Dedifferentiated amniotic fluid mesenchymal stem cell (primary cell): Measurements from ENCODE around the gene LIM2.

ENCODE experiments used
- DNase-seq: peaks from one replicate; pipeline ENCODE4 v3.0.0-alpha.2; 2016; ENCODE audit errors: extremely low spot score

The LIM2 gene

DNA sequence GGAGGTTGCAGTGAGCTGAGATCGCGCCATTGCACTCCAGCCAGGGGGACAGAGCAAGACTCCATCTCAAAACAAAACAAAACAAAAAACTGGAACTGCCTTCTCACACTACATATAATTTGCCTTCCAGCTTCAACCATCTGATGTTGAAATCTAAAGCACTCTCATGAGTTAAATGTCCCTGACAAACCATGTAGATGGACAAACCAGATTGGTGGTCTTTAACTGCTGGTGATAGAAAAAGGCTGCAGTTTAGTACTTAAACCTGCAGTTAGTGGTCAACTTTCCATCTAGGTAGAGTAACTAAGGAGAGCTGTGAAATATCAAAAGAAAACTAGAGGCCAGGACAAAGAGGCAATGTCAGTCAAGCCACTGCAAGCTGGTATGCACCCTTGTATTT, 8.4 kb upstream of the LIM2 start:
- DNase-seq = no peak

DNA sequence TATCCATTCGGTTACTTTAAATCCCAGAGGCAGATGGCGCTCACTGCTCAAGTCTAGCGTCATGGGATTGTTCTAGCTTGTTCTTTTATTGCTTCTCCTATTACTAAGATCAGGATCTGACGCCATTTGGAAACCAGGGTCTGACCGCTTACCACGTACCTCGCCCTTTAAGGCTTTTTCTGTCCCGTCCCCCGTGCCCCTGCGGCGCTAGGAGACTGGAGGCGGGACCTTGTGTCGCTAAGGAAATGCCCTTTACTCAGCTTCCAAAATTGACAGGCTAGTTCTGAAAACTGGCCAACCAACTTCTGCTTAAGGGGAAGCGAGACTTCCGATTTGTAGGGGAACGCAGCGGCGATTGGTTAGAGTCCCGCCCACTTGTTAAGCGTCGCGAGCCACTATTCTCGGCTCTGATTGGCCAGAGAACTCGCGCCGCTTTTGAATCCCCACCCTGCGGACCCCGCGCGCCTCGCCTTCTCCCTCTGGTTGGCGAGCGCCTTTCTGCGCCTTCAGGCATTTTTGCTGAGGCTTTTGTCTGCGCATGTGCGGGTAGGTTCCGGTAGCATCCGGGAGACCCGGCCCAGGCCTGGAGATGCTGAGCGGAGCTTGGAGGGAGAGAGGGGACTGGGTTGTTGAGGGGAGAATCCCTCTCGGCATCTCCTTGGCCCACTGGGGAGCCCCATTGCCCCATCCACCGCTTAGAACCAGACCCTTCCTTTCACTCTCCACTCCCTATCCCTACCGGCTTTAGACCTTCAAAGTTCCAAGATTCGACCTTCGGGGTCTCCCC, 6.5 kb upstream of the LIM2 start:
- peak; percentile 98 for DNase-seq

DNA sequence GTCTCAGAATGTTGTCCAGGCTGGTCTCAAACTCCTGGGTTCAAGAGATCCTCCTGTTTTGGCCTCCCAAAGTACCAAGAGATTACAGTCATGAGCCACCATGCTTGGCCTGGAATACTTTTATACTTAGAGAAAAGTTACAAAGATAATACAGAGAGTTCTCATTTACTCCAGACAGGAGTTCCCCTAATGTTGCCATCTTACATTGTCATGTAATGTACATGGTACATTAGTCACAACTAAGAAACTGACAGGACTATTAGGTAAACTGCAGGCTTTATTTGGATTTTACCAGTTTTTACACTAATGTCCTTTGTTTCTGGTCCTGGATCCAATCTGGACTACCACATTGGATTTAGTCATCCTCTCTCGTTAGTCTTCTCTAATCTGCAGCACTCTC, 4.9 kb upstream of the LIM2 start:
- no peak for DNase-seq

DNA sequence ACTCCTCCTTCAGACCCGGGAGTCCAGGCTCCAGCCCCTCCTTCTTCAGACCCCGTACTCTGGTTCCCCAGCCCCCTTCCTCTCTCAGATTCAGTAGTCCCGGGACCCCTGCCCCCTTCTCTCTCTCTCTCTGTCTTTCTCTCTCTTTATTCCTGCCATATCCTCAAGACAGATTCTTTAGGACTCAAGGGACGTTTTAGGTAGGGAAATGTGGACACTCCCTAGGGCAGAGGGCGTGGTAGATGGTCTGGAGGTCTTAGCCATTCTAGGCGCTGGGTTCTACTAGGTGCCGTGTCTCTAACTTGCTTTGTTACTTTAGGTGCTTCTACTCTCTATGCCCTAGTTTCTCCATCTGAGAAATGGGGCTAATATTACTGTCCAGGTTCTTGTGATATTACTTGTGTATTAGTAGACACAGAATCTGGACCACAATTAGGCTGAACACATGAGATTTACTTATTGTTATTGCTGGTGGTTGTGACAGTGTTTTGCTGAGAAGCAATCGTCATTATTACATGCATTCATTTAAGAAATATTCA, 3.4 kb upstream of the LIM2 start:
- DNase-seq = no peak

DNA sequence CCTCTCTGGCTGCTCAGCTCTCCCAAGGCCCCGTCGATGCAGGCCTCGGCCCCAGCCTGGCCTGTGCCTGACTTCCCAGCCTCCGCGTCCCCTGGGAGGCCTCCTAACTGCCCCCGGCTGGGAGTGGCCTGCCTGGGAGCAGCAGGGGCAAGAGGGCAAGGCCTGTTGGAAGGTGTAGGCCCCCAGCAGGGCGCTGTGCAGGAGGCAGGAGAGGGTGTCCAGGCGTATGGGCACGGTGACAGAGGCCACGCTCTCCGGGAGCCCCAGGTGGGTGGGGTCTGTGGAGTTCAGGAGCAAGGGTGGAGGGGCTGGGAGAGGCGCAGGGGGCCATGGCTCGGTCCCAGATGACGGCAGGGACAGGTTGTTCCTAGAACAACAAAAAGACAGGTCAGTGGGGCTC, 1.4 kb upstream of the LIM2 start:
- DNase-seq = no peak

DNA sequence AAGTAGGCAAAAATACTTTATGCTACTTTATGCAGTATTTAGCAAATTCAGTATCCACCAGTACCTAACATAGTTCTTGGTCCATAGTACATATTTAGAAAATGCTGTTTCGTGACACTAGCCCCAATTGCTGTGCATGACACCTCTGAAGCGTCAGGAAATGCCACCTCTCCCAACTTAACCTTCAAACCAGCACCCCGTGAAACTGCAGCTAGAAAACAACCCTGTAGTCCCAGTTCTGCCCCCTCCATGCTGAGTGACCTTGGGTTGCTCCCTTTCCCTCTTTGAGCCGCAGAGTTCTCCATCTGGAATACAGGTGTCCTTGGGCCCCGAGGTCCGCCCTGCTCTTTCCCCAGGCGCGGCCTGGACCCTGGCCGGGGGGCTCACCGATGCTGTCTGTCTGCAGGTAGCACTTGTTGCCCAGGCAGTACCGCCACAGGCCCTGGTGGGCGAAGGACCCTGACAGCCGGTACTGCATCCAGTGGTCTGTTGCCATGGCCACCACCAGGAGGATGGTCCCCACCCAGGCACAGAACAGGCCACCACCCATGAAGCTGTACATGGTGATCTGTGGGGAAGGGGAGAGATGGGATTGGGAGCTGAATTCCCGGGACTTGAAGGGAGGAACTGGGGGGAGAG, 773 bp downstream of the LIM2 start:
- no peak for DNase-seq

DNA sequence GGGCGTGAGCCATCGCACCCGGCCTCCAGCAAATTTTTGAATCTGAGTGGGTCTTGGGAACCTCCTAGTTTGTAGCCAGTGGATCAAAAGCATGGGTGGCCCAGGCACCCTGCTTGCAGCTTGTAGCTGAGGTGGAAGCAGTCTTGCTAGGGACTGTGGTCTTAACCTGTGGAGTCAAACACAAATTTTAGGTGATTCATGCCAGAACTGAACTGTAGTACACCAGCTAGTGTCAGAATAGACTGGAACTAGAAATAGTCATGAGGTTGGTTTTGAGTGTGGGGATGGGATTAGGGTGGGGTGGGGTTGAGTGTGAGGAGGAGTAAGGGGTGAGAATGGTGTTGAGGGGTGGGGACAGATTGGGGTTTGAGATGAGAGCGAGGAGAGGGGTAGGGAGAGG, 5.8 kb downstream of the LIM2 start:
- DNase-seq = no peak

DNA sequence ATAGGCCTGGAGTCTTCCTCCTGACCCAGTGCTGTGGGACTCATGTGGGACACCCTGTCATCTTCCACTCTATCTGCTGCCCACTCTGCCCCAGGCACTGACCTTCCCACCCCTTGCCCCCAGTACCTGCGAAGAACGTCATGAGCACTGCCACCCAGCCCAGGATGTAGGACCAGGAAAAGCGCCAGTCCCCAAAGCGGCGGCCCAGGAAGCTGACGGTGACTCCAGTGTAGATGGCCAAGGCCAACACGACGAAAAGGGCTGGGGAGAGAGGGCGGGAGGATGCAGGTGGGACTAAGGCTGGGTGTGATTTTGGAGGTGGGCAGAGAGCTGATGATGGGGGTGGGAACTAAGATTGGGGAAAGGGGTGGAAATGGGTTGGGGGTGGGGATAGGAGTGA, 7.4 kb downstream of the LIM2 start:
- DNase-seq = no peak

DNA sequence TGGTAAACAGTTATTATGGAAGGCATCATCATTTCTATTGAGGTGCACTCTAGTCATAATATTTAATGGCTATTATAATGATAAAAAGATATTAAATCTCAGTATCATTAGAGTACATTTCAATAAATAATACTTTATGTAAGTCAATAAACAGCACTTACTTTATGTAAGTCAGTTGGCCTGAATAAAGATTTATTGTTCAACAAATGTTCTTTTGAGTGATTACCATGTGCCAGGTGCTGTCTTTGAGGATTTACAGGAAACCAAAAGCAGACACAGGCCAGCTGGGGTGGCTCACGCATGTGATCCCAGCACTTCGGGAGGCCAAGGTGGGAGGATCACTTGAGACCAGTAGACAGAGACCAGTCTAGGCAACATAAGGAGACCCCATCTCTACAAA, 10.4 kb downstream of the LIM2 start:
- DNase-seq = no peak

DNA sequence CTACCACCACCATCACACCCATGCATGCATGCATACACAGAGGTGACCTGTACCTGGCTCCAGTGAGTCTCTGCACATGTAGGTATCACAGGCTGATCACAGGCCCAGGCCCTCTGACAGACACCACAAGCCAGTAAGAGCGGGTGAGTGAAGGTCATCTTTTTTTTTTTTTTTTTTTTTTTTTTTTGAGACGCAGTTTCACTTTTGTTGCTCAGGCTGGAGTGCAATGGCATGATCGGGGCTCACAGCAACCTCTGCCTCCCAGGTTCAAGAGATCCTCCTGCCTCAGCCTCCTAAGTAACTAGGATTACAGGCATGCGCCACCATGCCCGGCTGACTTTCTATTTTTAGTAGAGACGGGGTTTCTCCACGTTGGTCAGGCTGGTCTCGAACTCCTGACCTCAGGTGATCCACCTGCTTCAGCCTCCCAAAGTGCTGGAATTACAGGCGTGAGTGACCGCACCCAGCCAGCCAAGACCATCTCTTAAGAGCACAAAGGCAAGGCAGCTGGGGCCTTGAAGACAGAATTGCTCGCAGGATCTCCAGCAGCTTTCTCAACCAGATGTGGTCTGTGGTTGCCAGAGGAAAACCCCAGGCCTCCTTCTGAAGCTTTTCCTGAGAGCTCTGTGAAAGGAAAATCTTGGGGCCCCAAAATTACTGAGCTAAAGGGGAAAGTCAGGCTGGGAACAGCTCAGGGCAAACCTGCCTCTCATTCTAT, 12.1 kb downstream of the LIM2 start:
- no peak for DNase-seq

DNA sequence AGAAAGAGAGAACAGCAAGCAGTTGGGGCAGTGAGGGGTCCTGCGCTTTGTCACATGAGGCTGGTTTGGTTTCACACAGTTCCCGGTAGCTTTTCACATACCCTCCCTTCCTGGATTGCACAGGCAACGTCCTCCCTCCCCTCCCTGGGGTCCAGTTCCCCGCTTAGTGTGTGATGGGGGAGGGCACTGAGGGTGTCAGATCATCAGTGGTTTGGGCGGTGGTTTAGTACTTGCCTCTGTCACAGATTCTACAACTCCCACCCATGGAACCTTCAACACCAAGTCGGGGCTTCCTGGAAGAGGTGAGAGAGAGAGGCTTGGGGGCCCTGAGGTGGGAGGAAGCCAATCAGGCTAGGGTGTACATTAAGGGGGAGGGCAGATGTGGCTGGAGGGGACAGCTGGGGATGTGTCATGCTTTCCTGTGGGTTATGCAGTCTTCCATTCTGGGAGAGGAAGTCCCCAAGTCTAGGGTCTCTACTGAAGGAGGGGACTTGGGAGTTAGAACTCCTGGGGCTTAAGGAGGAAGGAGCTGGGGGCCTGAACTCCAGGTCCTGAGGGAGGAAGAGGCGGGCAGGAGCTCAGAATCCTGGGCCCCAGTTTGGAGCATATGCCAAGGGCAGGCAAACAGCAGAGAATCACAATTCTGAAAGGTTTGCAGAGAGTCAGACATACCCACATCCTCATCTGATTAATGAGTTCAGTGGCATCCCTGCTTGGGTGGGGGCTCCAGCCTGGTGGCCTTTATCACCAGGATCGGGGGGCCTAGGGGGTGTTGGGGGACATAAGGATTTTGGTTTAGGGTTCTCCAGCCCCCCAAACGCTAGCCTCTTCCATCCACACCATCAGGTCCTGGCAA, 14.9 kb downstream of the LIM2 start, which contains the start of gene NKG7:
TSS of gene NKG7 (minus strand) at position 6 of the 856 bp plus-strand sequence. CDS start 119 bp downstream, outside the sequence.
- DNase-seq = no peak

DNA sequence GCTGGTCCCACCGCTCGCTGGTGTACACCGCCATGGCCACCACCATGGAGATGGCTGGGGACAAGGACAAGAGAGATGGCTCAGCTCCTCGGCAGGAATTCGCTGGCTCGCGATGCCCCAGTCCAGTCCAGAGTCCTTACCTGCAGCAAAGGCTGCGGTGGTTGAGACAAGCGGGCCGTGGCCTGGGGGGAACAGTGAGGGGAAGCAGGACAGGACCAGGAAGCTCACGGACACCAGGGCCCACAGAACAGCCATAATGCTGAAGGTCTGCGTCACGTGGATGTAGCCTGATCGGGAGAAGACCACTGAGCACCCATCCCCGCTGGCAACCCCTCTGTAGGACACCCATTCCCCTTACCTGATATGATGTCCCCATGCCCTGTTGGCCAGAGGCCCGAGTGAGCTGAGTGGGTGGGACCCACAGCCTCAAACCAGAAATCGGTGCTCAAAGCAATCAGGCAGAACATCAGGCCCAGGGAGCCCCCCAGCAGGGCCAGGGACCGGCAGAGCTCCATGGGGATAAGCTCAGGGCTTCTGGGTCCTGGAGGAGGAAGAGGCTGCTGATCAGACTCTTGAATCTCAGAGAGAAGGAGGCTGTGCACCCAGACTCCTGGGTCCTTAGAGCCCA, 15.6 kb downstream of the LIM2 start:
- no peak for DNase-seq

DNA sequence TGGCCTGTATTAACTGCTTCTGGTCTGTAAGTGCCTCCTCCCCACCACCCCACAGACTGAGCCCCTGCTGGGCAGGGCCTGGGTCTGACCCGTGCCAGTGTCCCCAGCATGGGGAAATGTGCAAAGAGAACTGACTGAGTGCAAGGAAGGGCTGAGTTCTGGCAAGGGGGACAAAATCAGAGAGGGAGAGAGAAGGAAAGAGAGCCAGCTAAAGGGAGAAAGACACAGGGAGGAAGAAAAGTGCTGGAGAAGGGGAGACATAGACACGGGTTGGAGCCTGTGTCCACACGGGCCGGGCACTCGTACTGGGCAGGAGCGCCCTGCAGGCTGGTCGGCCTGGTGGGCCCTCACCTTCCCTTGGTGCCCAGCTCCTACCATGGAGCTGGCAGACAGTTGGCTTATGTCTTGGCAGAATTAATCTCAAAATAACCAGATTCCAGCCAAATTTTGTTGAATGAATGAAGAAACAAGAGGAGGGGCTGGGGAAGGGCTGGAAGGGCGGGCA, 16.5 kb downstream of the LIM2 start:
- no peak for DNase-seq

DNA sequence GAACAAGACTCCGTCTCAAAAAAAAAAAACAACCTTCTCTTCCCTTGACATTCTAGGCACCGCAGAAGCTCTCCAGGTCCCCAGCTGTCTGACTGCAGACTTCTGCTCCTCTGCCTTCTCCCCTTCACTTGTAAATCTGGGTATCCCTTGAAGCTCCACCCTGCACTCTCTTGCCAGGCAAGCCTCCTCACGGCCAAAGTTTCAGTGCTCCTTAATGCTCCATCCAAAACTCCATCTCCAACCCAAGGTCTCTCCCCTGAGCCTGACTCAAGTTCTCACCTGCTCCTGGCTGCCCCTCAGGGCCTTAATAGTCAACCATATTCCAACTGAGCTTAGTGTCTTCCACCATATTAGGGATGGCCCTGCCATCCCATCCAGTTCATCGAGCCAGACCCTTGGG, 17.5 kb downstream of the LIM2 start:
- DNase-seq = no peak

DNA sequence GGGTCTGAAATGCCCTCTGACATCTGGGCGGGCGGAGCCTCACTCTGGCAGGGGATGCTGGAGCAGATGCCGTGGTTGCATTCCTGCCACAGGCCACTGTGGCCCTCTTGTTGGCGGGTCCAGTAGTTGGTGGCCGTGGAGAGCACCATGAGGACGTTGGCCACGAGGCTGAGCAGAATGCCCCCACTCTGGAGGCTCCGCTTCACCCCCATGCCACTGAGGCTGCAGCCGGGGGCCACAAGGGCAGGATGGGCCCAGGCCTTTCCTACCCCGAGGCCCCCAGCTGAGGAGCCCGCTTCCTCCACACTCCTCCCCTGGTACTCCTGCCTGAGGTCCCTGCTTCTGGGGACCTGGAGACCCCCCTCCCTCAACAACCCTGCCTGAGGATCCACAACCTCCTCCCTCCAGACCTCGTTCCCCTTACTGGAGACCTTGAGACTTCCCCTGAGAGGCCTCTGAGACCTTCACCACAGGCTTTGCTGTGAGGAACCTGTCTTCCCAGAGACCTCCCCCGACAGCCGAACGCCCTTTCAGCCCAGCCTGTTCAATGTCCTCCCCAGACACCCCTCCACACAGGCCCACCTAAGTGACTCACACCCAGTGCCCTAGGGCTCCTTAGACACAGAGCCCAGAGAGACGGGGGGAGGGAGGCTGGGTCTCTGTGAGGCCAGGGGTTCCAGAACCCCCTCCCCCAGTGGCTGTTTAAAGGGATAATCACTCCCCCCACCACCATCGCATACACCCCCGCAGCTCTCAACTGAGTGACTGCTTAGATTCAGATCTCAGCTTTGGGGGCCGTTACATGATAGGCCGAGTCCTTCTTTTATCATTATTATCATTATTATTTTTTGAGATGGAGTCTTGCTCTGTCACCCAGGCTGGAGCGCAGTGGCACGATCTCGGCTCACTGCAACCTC, 19.1 kb downstream of the LIM2 start, which contains the start of gene CLDND2:
TSS of gene CLDND2 (minus strand) at position 638 of the 917 bp plus-strand sequence. CDS start at position 212, 426 bp downstream.
- no peak for DNase-seq

DNA sequence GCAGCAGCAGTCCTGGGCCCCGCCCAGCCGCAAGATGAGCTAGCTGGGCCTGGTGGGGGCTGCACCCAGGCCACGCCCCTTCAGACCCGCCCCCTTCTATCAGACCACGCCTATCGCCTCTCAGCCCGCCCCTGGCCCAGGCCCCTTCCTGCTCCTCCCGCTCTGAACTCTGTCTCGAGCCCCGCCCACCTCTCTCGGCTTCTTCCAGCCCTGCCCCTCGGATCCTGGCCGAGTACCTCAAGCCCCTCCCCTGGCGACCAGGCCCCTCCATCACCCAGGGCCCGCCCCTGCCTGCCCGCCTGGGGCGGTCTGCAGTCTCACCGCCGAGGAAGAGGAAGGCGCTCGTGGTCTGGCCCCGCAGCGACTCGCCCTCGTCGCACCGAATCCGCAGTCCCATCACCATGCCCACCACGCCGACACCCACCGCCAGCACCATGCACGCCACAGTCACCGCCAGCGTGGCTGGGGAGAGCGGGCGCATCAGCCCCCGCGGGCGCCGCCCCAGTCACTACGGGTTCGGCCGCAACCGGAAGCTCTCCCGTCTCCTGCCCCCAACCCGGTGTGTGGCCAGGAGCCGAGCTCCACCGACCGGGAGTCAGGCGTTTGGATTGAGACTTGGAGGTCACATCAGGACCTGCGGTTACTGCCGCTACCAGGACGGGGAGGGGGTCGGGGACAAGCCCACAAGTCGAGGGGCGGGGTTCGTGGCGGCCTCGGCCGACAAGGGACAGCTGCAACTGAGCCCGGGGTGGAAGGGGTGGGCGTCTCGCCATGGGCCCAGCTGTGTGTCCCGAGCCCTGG, 20.0 kb downstream of the LIM2 start:
- peak; percentile 98 for DNase-seq

DNA sequence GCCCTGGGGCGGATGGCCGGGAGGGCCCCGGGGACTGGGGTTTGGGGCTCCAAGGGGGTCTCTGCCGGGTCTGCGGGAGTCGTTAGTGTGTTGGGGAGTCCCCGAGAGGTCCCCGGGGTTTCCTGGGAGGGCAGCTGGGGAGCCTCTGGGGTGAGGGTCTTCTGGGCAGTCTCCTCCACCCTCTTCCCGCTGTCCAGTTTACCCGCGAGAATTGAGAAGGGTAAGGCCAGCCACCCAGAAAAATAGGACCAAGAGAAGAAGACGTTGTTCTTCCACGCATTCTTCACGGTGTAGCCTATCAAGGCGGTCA, 20.6 kb downstream of the LIM2 start:
- DNase-seq = no peak

DNA sequence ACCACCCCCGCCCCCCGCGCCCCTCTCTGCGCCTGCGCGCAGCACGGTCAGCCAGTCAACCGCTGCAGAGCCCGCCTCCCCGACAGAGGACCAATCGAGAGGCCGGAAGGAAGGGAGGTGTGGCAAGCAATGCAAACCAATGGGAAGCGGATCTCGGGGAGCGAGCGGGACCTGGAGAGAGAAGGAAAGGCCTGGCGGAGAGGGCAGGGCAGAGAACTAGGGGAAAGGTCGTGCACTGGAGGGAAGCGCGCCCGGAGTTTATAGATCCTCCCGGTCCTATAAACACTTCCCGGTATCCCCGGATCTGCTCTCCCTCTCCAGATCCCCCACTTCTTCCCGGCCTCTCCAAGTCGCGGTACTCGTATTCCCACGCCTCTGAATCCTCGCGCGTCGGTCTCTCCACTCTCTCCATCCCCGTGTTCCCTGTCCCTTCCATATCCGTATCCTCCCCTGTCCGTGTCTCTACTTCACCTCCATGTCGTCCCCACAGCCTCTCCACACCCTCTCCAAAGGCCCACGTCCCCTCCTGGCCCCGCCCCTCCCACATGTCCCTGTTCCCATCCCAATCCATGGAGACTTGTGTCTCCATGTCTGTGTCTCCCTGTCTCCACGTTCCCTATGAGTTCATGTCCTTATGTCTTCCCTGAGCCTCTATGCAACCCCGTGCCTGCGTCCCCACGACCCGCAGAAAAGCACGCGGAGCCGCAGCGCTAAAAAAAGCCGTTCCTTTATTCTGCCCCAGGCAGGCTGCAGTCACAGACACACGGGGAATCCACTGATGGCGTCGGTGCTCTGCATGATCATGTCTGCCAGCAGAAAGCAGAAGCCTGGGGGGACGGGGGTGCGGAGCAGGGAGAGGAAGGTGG, 21.2 kb downstream of the LIM2 start:
- peak; percentile 97 for DNase-seq
